Activated CD4-positive, alpha-beta T cell treated with anti-CD3 and anti-CD28 coated beads for 4 hours (primary cell): ENCODE data around the gene CLSTN2.

ENCODE experiments used
- DNase-seq, 2 donors: peaks; one replicate each; pipeline ENCODE4 v3.0.0-alpha.2; 2020

Gene CLSTN2

DNA sequence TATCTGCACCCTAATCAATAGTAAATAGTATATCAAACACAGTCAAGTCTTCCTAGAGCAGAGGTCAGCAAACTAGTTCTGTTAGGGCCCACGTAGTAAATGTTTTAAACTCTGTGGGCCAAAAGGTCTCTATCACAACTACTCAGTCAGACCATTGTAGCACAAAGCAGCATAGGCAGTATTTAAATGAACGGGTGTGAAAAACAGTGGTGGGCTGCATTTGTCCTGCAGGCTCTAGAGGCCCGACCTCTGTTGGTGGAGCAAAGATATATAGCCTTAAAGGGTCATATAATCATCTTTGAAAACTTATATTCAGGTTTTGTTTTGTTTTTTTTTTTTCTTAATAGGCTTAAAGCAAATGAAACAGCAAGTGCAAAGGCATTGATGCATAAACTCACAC, 416.5 kb downstream of the CLSTN2 start:
- no peak for DNase-seq

GRCh38 chr3:140355481-140355880, 420.5 kb downstream of the CLSTN2 start:
- DNase-seq, result no peak

DNA sequence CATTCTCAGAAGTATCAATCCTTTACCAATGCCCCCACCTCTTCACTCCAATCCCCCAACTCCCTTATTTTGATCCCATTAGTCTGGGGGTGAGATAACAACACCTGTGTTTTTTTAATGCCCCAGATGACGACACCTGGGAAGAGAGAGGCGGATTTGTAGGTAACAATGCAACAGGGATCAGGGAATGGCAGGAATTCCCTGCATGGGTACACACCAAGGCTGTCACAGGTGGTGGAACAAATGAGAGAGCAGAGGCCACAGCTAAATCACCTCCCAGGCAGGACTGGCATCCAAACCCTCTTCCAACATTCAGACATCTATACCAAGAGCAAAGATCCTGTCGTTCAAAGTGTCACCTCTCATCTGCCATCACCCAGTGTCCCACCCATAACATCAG, 423.7 kb downstream of the CLSTN2 start:
- no peak for DNase-seq

- DNase-seq, result no peak
These were observed 424.4 kb downstream of the CLSTN2 start for GRCh38 chr3:140359233-140359995.

DNA sequence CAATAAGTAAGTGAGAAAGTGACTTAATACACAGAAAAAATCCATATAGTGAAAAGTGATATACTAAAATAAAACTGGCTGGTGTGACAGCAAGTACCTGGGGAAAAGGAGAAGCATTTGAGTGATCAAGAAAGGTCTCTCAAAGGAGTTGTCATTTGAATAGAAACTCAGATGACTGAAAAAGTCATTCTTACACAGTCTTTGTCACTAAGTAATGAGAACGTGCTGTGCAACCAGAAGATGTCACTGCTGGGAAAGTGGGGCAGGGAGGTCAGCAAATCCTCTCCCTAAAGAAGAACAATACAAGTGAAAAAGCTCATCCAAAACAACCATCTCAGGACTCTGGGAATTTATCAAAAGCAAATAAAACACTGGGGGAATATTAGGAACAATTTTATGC, 425.3 kb downstream of the CLSTN2 start:
- DNase-seq, result no peak

DNA sequence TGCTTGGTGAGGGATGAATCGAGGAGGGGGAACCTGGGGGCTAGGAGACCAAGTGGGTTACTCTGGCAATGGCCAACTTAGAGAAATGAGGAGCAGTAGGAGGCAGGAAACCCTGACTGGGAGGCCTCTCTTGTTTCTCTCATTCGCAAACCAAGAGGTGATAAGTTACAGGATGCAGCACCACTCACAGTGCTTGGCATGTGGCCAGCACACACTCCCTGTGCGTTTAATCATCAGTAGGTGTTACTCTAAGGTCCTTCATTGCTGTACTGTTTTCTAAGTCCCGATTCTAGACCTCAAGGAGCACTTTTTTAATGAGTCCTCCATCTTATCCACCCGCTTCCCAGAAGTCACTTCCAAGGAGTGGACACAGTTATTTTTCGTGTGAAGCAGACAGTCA, 428.8 kb downstream of the CLSTN2 start:
- no peak for DNase-seq

- no peak for DNase-seq
These were observed 431.1 kb downstream of the CLSTN2 start for GRCh38 chr3:140365872-140366697.

GRCh38 chr3:140368223-140368811, 433.3 kb downstream of the CLSTN2 start:
- DNase-seq, result no peak

DNA sequence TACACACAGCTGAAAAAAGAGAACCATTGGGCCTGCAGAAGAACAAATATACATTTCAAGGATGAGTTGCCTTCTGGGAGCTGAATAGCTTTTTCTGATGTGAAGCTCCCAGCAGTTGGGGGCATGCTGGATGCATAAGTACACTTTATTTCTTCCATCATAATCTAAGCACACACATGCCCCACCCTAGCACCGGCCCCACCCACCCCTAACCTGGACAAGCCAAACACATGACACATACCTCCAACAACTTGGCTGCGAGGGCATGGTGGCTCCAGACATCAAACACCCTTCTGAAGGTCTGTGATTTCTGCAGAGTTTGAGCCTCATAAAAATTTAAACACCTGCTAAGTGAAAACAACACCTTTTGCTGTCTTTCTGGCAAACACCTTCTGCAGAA, 435.7 kb downstream of the CLSTN2 start:
- no peak for DNase-seq

GRCh38 chr3:140373234-140373633, 438.2 kb downstream of the CLSTN2 start:
- no peak for DNase-seq

DNA sequence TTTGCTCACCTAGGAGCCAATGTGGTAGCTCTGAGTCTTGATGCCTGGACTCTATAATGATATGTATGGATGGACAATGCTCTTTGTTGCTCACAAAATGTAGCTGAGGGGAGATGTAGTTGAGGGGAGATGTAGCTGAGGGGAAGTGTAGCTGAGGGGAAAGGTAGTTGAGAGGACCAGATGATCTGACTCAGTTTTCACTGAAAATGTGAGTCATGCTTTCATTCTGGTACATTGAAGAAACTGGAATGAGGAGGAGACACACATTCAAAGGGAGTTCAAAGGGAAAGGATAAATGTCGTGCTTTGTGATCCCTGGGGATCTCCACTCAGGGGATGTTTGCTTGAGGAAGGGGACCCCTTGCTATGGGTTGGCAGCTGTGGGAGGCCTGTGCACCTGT, 440.0 kb downstream of the CLSTN2 start:
- DNase-seq, result no peak

- DNase-seq, result no peak
These were observed 441.3 kb downstream of the CLSTN2 start for GRCh38 chr3:140376136-140376889.

GRCh38 chr3:140377644-140378043, 442.7 kb downstream of the CLSTN2 start:
- no peak for DNase-seq

DNA sequence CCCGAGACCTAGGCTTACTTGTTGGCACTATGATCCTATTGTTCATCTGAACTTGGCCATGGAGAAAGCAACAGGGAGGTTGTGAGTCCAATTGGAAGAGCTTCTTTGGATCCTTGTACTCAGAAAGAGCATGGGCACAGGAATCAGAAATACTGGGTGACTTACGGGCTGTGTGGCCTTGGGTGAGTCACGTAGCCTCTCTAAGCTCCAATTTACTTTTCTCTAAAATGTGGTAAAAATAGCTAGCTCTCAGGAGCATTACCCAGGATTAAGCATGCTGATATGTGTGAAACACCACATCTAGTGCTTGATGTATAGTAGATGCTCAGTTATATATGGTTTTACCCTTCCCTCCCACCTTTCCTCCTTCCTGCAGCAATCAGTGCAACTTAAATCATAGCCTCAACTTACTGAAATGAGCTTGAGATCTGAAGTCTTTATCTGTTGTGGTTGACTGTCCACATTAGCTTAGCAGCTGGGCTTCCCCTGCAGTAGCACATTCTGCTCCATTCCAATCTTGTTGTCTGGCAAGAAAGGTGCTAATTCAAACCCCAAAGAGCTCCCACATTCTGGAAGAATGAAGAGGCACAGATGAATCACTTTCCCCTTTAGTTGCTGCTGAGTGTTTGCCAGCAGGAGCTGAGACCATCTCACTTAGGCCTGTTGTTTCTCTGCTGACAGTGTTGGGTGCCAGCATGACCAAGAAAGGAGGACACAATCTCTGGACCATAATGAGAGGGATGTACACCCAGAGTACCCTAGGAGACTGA, 443.8 kb downstream of the CLSTN2 start:
- DNase-seq, result no peak

GRCh38 chr3:140384028-140384771, 449.2 kb downstream of the CLSTN2 start:
- no peak for DNase-seq

GRCh38 chr3:140384876-140385275, 449.9 kb downstream of the CLSTN2 start:
- DNase-seq, result no peak

- no peak for DNase-seq
These were observed 451.5 kb downstream of the CLSTN2 start for GRCh38 chr3:140386357-140387100.

- DNase-seq, result no peak
These were observed 452.3 kb downstream of the CLSTN2 start for GRCh38 chr3:140387244-140387643.

- DNase-seq, result no peak
These were observed 453.4 kb downstream of the CLSTN2 start for GRCh38 chr3:140388202-140388922.

GRCh38 chr3:140391061-140391460, 456.1 kb downstream of the CLSTN2 start:
- DNase-seq, result no peak
